NCI-H1694 (cell line): ENCODE data around the gene PKN2.
"Not testable (repeated sequence)": the region's sequence is repeated elsewhere in the genome, so short reads cannot be mapped to it uniquely, and the experiment has no call there.

Source experiments
- DNase-seq: peaks from one replicate; lab custom pipeline; 2025; lab: John Stamatoyannopoulos, UW

Gene PKN2

DNA sequence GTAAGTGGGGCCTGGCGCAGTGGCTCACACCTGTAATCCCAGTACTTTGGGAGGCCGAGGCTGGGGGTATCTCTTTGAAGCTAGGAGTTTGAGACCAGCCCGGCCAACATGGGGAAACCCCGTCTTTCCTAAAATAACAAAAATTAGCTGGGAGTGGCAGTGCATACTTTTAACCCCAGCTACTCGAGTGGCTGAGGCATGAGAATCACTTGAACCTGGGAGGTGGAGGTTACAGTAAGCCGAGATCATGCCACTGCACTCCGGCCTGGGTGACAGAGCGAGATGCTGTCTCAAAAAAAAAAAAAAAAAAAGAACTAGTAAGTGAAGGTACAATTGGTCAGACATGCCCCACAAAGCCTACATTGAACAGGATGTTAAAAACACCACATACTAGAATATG lies 196.6 kb downstream of the PKN2 start:
- DNase-seq = not testable (repeated sequence)

DNA sequence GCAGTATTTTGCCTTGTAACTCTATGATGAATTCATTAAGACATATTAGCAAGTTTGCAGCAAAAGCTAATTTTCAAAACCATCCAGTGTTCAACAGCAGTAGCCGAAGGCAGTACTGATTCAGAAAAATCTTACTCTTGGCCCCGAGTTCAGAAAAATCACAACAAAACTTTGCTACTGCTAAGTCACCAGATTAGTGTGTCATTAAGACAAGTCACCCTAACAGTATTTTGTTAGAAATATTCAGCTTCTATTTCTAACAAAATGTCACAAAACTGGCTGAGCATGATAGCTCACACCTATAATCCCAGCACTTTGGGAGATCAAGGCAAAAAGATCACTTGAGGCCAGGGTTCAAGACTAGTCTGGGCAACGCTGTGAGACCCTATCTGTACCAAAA lies 199.1 kb downstream of the PKN2 start:
- no peak for DNase-seq
